ENCODE data around the gene ZBTB47. TPM values are rescaled to one million over a fixed set of nuclear protein-coding genes. Genes with fewer than 3 reads are reported as not detected.

ZBTB47 gene
- total and polyA plus RNA-seq, 4 experiments from 2014 or later: 1.4 to 1.8 TPM; not detected in 2

- H3K4me1 Mint-ChIP-seq: peaks cover 0 to 12% (median 5%) of the 10 kb centered on the region in 4 donors
- H3K4me1 ChIP-seq (ENCODE audit: insufficient read depth, low read length): peaks cover 6% of the 10 kb centered on the region
- H3K4me3 ChIP-seq (ENCODE audit: low read length in 2 of 2): no peak overlapping the region
- no peaks in the 10 kb centered on the region for H3K9me3 ChIP-seq (ENCODE audit: control insufficient read depth in 1 of 2, low read length in 2 of 2)
- no peaks in the 10 kb centered on the region for H3K27me3 Mint-ChIP-seq
- H3K27me3 ChIP-seq (ENCODE audit: insufficient read depth, low read length): no peaks in the 10 kb centered on the region
- no peaks in the 10 kb centered on the region for H3K36me3 ChIP-seq (ENCODE audit: insufficient read depth, low read length)
- peaks cover 0 to 2% (median 0%) of the 10 kb centered on the region in 8 donors for H3K9me3 Mint-ChIP-seq
- H3K4me3 Mint-ChIP-seq: no peak overlapping the region
- no peak overlapping the region for H3K27ac ChIP-seq (ENCODE audit: low read depth, low read length)
- H3K36me3 Mint-ChIP-seq: no peaks in the 10 kb centered on the region
- intact Hi-C loops (cut with micrococcal nuclease): no loop called here
- POLR2A ChIA-PET (ENCODE audit: partially characterized antibody): no interaction called here
- CTCF ChIA-PET (ENCODE audit: partially characterized antibody): interaction anchor here (0.6 to 1.8 kb wide), 3 partner anchors 8 to 188 kb away, joined by 3 to 4 read pairs (median 3); no protein-coding TSS in a partner anchor
- H3K27ac Mint-ChIP-seq: peak overlapping the region in 3 of 7 donors; percentile 26 to 38 (median 35)
- DNase-seq: no peak
Measured at GRCh38 chr3:42660131-42660715, 6.7 kb downstream of the ZBTB47 start.

GRCh38 chr3:42660898-42661297, 7.4 kb downstream of the ZBTB47 start:
- no peak for DNase-seq
- CTCF ChIA-PET (ENCODE audit: partially characterized antibody): interaction anchor here (0.6 to 1.8 kb wide), 2 partner anchors 9 to 85 kb away, joined by 3 to 4 read pairs; no protein-coding TSS in a partner anchor
- POLR2A ChIA-PET (ENCODE audit: partially characterized antibody): no interaction called here
- no peaks in the 10 kb centered on the region for H3K36me3 Mint-ChIP-seq
- Histone ChIP-seq H3K27ac (ENCODE audit: low read depth, low read length) (no peak overlapping the region), H3K4me1 (ENCODE audit: insufficient read depth, low read length) (no peaks in the 10 kb centered on the region), H3K27me3 (ENCODE audit: insufficient read depth, low read length) (no peaks in the 10 kb centered on the region), H3K4me3 (ENCODE audit: low read length in 2 of 2) (no peak overlapping the region), H3K9me3 (ENCODE audit: control insufficient read depth in 1 of 2, low read length in 2 of 2) (no peaks in the 10 kb centered on the region), H3K36me3 (ENCODE audit: insufficient read depth, low read length) (no peaks in the 10 kb centered on the region)
- H3K27me3 Mint-ChIP-seq: no peaks in the 10 kb centered on the region
- peaks cover 0 to 2% (median 0%) of the 10 kb centered on the region in 8 donors for H3K9me3 Mint-ChIP-seq
- H3K27ac Mint-ChIP-seq: peak overlapping the region in 1 of 7 donors; percentile 21
- peaks cover 0 to 12% (median 3%) of the 10 kb centered on the region in 4 donors for H3K4me1 Mint-ChIP-seq
- intact Hi-C loops (cut with micrococcal nuclease): no loop called here
- no peak overlapping the region for H3K4me3 Mint-ChIP-seq

GRCh38 chr3:42661593-42662022, 8.1 kb downstream of the ZBTB47 start:
- no peak overlapping the region for H3K4me3 Mint-ChIP-seq
- H3K9me3 ChIP-seq (ENCODE audit: control insufficient read depth in 1 of 2, low read length in 2 of 2): no peaks in the 10 kb centered on the region
- no peaks in the 10 kb centered on the region for H3K4me1 ChIP-seq (ENCODE audit: insufficient read depth, low read length)
- no peak overlapping the region for H3K4me3 ChIP-seq (ENCODE audit: low read length in 2 of 2)
- ChIA-PET POLR2A (ENCODE audit: partially characterized antibody) (no interaction called here), CTCF (ENCODE audit: partially characterized antibody) (interaction anchor here (1.8 kb wide), 1 partner anchor 10 kb away, joined by 4 read pairs; no protein-coding TSS in a partner anchor)
- DNase-seq: no peak
- intact Hi-C loops (cut with micrococcal nuclease): no loop called here
- H3K27me3 ChIP-seq (ENCODE audit: insufficient read depth, low read length): no peaks in the 10 kb centered on the region
- H3K27me3 Mint-ChIP-seq: no peaks in the 10 kb centered on the region
- H3K9me3 Mint-ChIP-seq: peaks cover 0 to 2% (median 0%) of the 10 kb centered on the region in 8 donors
- H3K27ac ChIP-seq (ENCODE audit: low read depth, low read length): no peak overlapping the region
- H3K4me1 Mint-ChIP-seq: peaks cover 0 to 6% (median 1%) of the 10 kb centered on the region in 4 donors
- no peaks in the 10 kb centered on the region for H3K36me3 Mint-ChIP-seq
- H3K36me3 ChIP-seq (ENCODE audit: insufficient read depth, low read length): no peaks in the 10 kb centered on the region
- H3K27ac Mint-ChIP-seq: peak overlapping the region in 1 of 7 donors; percentile 68

- Mint-ChIP-seq H3K27me3 (peaks cover 0 to under 1% of the 10 kb centered on the region in 2 donors), H3K9me3 (no peaks in the 10 kb centered on the region), H3K36me3 (no peaks in the 10 kb centered on the region), H3K4me1 (peaks cover 0 to 6% (median 1%) of the 10 kb centered on the region in 4 donors), H3K27ac (no peak overlapping the region), H3K4me3 (no peak overlapping the region)
- H3K27me3 ChIP-seq (ENCODE audit: insufficient read depth, low read length): no peaks in the 10 kb centered on the region
- no peaks in the 10 kb centered on the region for H3K4me1 ChIP-seq (ENCODE audit: insufficient read depth, low read length)
- intact Hi-C loops (cut with micrococcal nuclease): no loop called here
- no peak overlapping the region for H3K27ac ChIP-seq (ENCODE audit: low read depth, low read length)
- CTCF ChIA-PET (ENCODE audit: partially characterized antibody): interaction anchor here (1.8 kb wide), 1 partner anchor 10 kb away, joined by 4 read pairs; no protein-coding TSS in a partner anchor
- POLR2A ChIA-PET (ENCODE audit: partially characterized antibody): no interaction called here
- DNase-seq: no peak
- no peak overlapping the region for H3K4me3 ChIP-seq (ENCODE audit: low read length in 2 of 2)
- H3K9me3 ChIP-seq (ENCODE audit: control insufficient read depth in 1 of 2, low read length in 2 of 2): no peaks in the 10 kb centered on the region
- no peaks in the 10 kb centered on the region for H3K36me3 ChIP-seq (ENCODE audit: insufficient read depth, low read length)
Measured at GRCh38 chr3:42662037-42662812, 8.7 kb downstream of the ZBTB47 start.

GRCh38 chr3:42662813-42663535, 9.5 kb downstream of the ZBTB47 start:
- H3K4me1 Mint-ChIP-seq: peaks cover 0 to 6% (median 1%) of the 10 kb centered on the region in 4 donors
- H3K27me3 Mint-ChIP-seq: peaks cover 0 to 6% of the 10 kb centered on the region in 2 donors
- H3K4me1 ChIP-seq (ENCODE audit: insufficient read depth, low read length): no peaks in the 10 kb centered on the region
- intact Hi-C loops (cut with micrococcal nuclease): no loop called here
- H3K9me3 ChIP-seq (ENCODE audit: control insufficient read depth in 1 of 2, low read length in 2 of 2): no peaks in the 10 kb centered on the region
- H3K27me3 ChIP-seq (ENCODE audit: insufficient read depth, low read length): no peaks in the 10 kb centered on the region
- H3K27ac ChIP-seq (ENCODE audit: low read depth, low read length): no peak overlapping the region
- peaks cover 0 to 2% (median 0%) of the 10 kb centered on the region in 8 donors for H3K9me3 Mint-ChIP-seq
- peaks cover 0 to 4% of the 10 kb centered on the region in 2 donors for H3K36me3 Mint-ChIP-seq
- no peaks in the 10 kb centered on the region for H3K36me3 ChIP-seq (ENCODE audit: insufficient read depth, low read length)
- H3K27ac Mint-ChIP-seq: no peak overlapping the region
- no peak overlapping the region for H3K4me3 ChIP-seq (ENCODE audit: low read length in 2 of 2)
- no peak overlapping the region for H3K4me3 Mint-ChIP-seq
- ChIA-PET CTCF (ENCODE audit: partially characterized antibody) (no interaction called here), POLR2A (ENCODE audit: partially characterized antibody) (no interaction called here)
- DNase-seq: no peak

- no peak overlapping the region for H3K27ac ChIP-seq (ENCODE audit: low read depth, low read length)
- intact Hi-C loops (cut with micrococcal nuclease): no loop called here
- peaks cover 0 to 6% (median 1%) of the 10 kb centered on the region in 4 donors for H3K4me1 Mint-ChIP-seq
- H3K4me3 ChIP-seq (ENCODE audit: low read length in 2 of 2): no peak overlapping the region
- no peaks in the 10 kb centered on the region for H3K4me1 ChIP-seq (ENCODE audit: insufficient read depth, low read length)
- peak overlapping the region in 1 of 7 donors; percentile 58 for H3K27ac Mint-ChIP-seq
- ChIA-PET POLR2A (ENCODE audit: partially characterized antibody) (no interaction called here), CTCF (ENCODE audit: partially characterized antibody) (no interaction called here)
- no peak for DNase-seq
- peaks cover 0 to 6% of the 10 kb centered on the region in 2 donors for H3K27me3 Mint-ChIP-seq
- H3K27me3 ChIP-seq (ENCODE audit: insufficient read depth, low read length): no peaks in the 10 kb centered on the region
- H3K36me3 Mint-ChIP-seq: peaks cover 0 to 4% of the 10 kb centered on the region in 2 donors
- no peaks in the 10 kb centered on the region for H3K9me3 ChIP-seq (ENCODE audit: control insufficient read depth in 1 of 2, low read length in 2 of 2)
- no peaks in the 10 kb centered on the region for H3K36me3 ChIP-seq (ENCODE audit: insufficient read depth, low read length)
- no peak overlapping the region for H3K4me3 Mint-ChIP-seq
- peaks cover 0 to 3% (median 0%) of the 10 kb centered on the region in 8 donors for H3K9me3 Mint-ChIP-seq
Measured at GRCh38 chr3:42663581-42664437, 10.3 kb downstream of the ZBTB47 start.
